ENCODE data around the gene USP13.
A peak's percentile ranks its signal among the peaks of the same experiment; 100 is the strongest.

USP13 gene

DNA sequence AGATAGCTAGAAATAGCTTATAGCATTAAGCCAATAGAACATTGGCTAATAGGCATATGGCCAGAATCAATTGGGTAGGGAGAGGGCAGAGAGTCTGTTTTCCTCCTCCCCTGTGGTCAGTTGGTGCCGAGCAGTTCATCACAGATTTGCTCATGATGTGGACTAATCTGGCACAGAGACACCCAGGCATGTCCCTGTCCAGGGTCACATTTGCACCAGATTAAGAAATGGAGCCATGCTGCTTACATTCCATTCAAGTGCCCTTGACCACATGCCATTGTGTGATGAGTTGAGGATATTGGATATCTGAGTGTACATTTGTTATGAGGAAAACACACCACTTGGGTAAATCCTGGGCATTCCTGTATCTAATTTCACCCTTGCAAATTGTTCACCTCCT lies 53.4 kb downstream of the USP13 start:
- TF ChIP-seq, protein P1, sequence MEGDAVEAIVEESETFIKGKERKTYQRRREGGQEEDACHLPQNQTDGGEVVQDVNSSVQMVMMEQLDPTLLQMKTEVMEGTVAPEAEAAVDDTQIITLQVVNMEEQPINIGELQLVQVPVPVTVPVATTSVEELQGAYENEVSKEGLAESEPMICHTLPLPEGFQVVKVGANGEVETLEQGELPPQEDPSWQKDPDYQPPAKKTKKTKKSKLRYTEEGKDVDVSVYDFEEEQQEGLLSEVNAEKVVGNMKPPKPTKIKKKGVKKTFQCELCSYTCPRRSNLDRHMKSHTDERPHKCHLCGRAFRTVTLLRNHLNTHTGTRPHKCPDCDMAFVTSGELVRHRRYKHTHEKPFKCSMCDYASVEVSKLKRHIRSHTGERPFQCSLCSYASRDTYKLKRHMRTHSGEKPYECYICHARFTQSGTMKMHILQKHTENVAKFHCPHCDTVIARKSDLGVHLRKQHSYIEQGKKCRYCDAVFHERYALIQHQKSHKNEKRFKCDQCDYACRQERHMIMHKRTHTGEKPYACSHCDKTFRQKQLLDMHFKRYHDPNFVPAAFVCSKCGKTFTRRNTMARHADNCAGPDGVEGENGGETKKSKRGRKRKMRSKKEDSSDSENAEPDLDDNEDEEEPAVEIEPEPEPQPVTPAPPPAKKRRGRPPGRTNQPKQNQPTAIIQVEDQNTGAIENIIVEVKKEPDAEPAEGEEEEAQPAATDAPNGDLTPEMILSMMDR (IDR thresholded peaks at IDR 0.05) = no peak
- no peak for DNase-seq (ENCODE audit: low spot score)
- no peak overlapping the region for H3K4me3 ChIP-seq
- no peak overlapping the region for H3K27ac ChIP-seq

DNA sequence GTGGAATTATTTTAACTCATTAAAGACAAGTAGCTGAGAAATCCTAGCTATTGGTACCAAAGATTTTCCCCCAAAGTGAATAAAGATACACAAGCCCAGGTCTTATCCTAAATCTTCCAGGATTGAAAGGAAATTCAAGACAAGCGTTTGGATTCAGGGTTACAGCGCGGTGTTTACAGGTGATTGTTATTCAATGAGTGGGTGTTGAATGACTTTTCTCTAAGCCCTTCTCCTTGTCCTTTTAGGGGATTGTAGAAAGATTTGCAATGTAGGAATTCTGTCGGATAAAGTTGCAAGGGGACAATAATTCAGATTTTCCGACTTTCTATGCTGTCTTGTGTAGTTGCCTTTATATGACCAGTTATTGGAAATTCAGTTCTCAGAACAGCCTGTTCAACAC lies 57.2 kb downstream of the USP13 start:
- TF ChIP-seq, protein P1 (IDR thresholded peaks at IDR 0.05) = no peak
- H3K4me3 ChIP-seq = no peak overlapping the region
- no peak overlapping the region for H3K27ac ChIP-seq
- no peak for DNase-seq (ENCODE audit: low spot score)

DNA sequence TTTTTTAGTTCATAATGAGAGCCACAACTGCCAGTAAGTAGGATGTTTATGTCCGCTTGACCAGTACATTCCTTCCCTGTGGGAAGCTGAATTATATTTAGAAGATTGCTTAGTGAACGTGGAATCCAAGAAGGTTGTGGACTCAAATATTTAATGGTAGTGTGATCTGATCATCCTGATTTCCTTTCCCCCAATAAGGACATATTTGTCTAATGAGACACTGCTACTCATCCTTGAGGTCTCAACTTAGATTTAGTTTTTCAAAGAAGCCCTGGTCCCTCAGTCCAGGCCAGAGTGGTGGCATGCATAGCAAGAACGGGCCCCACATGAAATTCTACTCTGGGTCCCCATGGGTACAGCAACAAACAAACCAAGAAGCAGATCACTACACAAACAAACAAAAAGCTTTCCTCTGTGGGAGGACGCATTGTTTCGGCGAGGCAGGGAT lies 60.8 kb downstream of the USP13 start:
- H3K4me3 ChIP-seq = no peak overlapping the region
- TF ChIP-seq, protein P1 (IDR thresholded peaks at IDR 0.05) = no peak
- DNase-seq (ENCODE audit: low spot score) = no peak
- peak overlapping the region in 1 of 2 donors; percentile 64 for H3K27ac ChIP-seq

DNA sequence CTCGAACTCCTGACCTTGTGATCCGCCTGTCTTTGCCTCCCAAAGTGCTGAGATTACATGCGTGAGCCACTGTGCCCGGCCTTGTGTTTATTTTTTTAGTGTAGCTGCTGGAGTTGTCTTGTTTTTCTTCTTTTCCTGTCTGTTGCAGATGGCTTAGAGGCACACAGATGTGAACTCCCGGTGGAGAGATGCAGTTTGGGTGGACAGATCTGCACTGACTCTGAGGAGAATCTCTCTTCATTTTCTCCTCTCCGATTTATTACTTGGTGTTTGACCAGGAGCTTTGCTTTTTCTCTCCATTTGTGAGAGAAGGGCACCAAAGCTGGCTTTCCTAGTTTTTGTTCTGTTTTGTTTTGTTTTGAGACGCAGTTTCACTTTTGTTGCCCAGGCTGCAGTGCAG lies 62.7 kb downstream of the USP13 start:
- Histone ChIP-seq H3K4me3 (no peak overlapping the region), H3K27ac (no peak overlapping the region)
- DNase-seq (ENCODE audit: low spot score) = no peak
- TF ChIP-seq, protein P1 (IDR thresholded peaks at IDR 0.05) = no peak

DNA sequence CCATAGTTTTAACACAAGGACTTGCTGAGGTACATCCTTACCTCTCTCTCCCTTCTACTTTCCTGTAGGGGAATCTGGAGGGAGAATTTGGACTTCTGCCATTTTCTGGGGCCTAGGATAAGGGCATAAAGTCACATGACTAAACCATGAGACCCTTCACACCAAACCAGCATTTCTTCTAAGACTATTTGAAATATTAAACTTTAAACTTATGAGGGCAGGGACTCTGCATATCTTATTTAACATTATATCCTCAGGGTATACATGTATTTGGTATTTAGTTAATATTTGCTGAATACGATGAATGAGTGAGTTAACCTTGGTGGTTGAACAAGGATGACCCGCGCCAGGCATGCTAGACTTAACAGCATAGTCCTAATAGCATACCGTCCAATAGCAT lies 63.4 kb downstream of the USP13 start:
- H3K27ac ChIP-seq = no peak overlapping the region
- H3K4me3 ChIP-seq = no peak overlapping the region
- DNase-seq (ENCODE audit: low spot score) = no peak
- TF ChIP-seq, protein P1 (IDR thresholded peaks at IDR 0.05) = no peak

DNA sequence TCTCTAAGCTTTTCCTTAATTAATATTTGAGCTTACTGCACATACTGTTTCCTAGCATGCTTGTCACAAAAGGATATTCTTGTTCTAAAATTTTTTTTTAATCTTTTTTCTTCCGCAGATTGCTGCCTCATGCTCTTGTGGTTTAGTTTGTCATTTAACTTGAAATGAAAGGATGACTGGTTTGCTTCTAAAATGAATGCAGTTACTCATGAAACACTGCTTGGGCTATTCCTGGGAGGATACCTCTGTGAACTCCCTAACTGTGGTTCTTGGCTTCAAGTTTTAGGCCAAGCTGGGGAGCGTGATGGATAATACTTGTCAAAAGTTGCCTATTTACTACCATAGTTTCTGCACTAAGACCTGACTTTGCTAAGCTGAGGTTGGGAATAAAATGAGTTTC lies 64.0 kb downstream of the USP13 start:
- Histone ChIP-seq H3K27ac (no peak overlapping the region), H3K4me3 (no peak overlapping the region)
- DNase-seq (ENCODE audit: low spot score) = no peak
- TF ChIP-seq, protein P1 (IDR thresholded peaks at IDR 0.05) = no peak

DNA sequence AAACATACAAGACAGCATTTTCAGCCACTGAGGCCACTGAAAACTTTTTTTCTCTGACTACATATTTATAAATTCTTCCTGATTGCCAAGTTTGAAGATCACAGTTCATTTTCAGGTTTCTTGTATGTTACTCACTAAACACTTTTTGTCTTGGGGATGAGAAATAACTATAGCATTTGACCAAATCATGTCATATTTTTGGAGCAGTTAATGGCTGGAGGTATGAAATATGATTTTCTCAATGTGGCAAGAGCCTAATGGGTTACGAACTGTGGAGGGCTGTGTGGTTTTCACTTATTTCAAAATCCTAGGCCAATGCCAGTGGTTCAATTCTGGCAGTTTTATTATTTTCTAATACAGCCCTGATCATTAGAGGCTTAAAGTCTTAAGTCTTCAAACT lies 64.4 kb downstream of the USP13 start:
- DNase-seq (ENCODE audit: low spot score) = no peak
- Histone ChIP-seq H3K27ac (no peak overlapping the region), H3K4me3 (no peak overlapping the region)
- TF ChIP-seq, protein P1 (IDR thresholded peaks at IDR 0.05) = no peak
